HG02763 (cell line): ENCODE data around the gene CYB5B.
"Not testable (repeated sequence)": the region's sequence is repeated elsewhere in the genome, so short reads cannot be mapped to it uniquely, and the experiment has no call there.

Source experiments
- ATAC-seq: cut with Tn5 transposase; IDR thresholded peaks from one replicate; pipeline ENCODE4 v1.9.1; 2021; ENCODE audit warnings: mild to moderate bottlenecking, moderate library complexity; ENCODE audit not compliant: unreplicated experiment

The CYB5B gene

DNA sequence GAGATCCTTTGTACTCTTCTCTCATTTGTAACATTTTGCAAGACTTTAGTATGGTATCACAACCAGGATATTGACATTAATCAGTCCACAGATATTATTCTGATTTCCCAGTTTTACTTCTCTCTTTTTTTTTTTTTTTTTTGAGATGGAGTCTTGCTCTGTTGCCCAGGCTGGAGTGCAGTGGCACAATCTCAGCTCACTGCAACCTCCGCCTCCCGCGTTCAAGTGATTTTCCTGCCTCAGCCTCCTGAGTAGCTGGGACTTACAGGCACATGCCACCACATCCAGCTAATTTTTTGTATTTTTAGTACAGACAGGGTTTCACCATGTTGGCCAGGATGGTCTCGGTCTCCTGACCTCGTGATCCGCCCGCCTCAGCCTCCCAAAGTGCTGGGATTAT, 16.6 kb downstream of the CYB5B start:
- not testable (repeated sequence) for ATAC-seq

DNA sequence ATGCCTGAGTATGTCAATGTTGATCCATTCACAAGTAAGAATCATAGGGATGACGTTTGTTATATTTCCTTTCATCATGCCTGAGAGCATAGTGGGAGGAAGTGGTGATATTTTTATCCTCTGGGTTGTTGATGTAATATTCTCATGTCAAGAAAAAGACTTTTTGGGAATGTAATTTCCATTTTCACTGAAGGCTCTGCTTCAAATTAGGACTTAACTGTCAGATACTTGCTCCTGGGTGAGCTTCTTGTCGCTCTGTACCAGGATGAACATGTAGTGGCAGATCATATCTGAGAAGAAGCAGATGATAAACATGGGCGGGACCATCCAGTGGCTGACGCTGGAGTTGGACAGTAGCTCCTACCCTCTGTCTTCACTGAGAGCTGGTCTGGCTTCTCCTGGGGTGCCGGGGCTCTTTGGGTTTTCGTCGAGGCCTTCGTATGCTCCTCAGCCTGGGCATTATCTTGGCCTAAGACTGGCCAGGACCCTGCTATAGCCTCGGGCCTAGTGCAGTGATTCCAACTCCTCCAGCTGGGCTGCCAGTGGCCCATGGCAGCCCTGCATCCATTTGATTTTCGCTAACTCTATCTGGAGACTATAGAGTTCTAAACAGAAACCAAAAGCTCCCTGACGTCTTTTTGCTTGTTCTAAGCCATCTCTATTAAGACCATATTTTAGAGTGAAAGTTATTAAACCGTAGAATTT, 19.7 kb downstream of the CYB5B start:
- ATAC-seq, result no peak

DNA sequence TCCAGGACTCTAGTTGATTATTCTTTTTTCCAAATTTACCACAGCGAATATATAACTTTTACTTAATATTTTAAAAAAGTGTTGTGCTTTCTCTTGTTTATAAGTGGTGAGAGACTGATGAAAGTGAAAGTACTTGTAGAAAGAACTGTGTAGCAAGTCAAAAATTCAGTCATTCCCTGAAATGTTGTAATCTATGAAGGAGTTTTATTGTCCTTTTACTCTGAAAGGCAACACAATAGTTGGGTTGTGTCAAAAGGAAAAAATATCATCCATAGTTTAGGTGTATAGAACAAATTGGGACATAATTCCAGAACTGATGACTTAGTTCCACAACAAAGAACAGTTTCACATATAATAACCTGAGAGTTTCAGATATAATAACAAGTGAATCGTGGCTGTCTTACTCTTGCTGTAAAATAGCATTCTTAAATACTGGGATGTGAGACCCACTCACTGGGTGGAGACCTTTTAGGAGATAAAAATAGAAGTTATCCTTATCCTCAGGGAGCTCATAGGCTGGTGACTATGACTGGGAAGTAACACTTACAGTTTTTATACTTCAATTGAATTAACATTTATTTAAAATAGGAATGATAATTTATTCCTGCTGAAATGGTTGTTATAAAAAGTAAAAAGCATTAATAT, 20.6 kb downstream of the CYB5B start:
- ATAC-seq, result no peak

DNA sequence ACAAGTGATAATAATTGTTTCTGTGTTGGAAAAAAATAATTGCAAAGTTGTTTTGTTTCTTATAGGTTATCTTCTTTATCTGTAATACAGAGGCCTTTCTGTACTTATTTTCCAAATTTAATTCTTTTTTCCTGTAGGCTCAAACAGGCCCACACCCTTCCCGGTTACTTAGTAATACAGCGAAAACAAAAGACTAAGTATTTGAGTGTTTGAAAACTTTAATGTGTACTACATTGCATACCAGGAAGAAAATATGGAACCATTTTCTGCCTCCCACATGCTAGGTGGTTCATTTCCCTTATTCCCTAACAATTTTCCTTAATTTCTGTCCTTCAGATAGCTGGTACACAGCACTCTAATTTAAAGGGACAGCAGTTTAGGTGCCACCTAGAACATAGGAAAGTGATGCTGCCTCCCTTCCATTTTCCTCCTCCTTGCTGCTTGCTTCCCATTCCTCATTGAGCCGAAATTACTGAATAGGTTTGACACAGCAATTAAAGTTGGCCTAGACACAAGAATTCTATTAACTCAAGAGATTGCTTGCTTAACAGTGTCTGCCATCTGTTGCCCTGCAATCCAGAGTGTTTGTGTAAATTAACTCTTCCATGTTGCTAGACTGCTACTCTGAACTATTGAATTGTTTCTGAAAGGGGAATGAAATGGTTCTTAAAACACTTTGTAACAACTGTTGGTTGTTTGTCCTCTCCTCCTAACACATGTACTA, 24.2 kb downstream of the CYB5B start:
- no peak for ATAC-seq

DNA sequence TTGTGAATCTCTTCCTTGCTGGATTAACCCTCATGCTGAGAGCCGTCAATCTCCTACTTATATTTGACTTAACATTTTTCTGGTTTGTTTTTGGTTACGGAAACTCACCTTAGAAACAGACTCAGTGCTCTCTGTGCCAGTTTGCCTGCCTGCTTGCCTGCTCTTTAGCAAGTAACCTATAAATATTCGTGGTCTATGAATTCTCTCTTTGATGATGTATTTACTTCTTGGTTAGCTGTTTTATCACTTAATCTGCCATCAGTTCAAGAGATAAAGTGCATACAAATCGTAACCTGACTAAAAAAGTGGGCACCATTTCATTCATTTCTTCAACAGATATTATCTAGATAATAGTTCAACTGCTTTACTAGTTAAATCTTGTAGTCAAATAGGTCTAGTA, 26.7 kb downstream of the CYB5B start:
- no peak for ATAC-seq

DNA sequence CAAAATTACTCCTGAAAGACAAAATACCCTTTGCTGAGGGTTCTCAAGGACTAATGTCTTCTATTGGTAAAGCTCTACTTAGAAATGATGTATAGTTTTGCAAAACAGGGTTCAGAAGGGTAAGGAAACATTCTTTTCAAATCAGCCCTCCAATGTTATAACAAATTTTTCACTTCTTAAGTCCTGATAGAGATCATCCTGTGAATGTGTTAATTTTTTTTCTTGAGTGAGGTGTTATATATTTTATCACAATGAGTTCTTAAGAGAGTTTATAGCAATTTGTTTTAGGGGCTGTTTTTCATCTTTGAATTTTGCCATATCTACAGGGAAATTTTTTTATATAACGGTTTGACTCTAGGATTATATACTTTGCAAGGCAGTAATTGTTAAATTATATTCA, 29.5 kb downstream of the CYB5B start:
- no peak for ATAC-seq

DNA sequence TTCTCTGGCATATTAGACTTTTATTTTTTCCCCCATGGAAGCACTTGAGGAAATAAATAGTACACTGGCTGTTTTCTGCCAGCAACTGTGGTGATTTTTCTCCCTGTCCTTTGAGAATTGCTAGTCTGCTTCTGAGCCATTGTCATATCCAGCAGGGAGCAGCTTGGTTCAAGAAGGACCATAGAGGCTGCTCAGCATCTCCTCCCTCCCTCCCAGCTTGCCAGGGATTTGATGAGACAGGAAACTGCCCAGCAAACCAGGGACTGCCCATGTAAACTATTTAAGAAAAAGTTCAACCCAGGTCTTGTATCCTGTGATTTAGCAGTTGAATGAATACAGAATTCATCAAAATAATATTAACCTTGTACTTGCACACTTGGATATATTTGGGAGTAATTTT, 39.5 kb downstream of the CYB5B start:
- no peak for ATAC-seq

DNA sequence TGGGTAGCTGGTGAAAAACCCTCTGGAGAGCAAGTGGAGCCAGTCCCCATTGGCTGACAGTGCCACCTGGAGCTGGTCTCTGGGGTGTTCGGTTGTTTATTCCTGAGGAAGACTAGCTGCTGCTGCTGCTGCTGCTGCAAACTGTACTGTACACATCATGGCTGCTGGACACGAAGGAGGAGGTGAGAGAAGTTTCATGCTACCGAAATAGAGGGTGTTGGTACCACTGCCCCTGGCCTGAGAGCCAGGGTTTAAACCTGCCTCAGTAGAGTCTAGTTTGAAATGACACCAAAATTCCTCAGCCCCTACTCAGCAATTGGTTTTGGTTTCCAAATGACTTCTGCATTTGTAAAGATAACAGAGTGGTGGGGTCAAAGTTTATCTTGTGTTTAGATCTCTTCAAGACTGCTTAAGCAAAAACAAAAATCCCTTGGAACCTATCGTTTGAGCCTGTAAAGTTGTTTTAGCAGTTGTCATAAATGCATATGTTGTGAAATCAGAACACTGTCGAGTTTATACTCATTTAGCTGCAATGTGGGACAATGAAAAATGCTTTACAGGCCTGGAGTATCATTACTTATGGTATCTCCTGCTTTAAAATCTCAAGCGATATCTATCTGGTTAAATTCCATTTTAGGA, 40.8 kb downstream of the CYB5B start:
- peak; percentile 30 for ATAC-seq

DNA sequence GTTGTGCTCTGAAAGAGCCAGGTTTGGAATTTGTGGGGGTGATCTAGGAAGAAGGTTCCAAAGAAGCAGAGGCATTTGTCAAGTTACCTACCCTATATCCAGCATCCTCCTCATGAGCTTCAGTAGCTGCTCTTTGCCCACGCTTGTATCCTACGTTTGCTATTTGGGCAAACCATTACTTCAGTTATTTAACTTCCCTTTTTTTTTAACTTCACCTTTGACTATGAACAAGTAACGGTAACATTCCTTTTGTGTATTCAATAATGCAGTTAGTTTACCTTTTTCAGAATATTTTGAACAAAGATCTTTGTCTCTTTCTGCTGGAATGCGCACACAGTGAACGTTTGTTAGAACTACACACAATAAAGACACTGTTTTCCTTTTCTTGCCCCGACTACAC, 41.5 kb downstream of the CYB5B start:
- ATAC-seq, result no peak

DNA sequence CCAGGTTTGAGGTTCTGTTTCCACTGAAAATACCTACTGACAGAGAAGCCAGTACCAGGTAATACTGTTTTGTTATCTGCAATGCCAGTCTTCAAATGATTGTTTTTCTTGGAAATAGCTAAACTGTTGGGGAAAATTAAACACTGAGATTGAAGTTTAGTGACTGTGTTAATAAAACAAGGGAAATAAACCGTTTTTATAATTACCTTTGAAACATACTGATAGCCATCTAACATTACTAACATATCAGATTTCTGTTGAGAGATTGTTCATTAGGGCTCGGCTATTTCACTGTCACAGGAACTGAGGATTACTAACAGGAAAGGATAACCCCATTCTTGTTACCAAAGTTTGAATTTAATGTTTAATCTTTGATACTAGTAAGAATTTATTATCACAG, 42.1 kb downstream of the CYB5B start:
- no peak for ATAC-seq

DNA sequence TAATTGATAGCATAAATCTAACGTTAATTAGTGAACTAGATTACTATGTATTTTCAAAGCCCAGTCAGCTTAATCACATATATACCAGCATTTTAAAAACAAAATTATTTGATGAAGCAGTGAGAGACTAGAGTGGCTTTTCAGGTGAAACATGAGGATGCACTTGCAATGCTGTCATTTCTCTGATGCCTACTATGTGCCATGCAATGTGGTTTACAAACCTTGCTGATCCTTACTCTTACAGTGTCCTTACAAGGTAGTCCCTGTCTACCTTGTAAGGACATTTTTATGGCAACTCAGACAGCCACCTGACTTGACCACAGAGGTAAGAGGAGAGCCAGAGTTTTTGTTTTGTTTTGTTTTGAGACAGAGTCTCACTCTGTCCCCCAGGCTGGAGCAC, 42.7 kb downstream of the CYB5B start:
- no peak for ATAC-seq

DNA sequence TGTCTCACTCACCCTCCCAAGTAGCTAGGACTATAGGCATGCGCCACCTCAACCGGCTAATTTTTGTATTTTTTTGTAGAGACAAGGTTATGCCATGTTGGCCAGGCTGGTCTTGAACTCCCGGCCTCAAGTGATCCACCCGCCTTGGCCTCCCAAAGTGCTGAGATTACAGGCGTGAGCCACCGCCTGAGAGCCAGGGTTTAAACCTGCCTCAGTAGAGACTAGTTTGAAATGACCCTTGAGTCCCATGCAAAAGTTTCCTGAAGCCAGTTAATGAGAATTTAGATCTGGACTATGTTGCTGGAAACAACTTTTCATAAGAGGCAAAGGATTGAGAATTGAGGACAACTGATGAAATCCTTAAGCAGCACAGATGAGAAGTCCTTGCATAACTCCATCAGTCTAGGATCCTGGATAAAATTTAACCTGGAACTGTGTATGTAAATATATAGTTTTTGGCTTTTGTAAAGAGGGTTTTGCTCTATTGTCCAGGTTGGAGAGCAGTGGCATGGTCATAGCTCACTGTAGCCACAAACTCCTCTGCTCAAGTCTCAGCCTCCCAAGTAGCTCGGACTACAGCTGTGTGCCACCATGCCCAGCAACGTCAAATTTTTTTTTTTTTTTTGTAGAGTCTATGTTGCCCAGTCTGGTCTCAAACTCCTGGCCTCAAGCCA, 43.2 kb downstream of the CYB5B start:
- no peak for ATAC-seq

DNA sequence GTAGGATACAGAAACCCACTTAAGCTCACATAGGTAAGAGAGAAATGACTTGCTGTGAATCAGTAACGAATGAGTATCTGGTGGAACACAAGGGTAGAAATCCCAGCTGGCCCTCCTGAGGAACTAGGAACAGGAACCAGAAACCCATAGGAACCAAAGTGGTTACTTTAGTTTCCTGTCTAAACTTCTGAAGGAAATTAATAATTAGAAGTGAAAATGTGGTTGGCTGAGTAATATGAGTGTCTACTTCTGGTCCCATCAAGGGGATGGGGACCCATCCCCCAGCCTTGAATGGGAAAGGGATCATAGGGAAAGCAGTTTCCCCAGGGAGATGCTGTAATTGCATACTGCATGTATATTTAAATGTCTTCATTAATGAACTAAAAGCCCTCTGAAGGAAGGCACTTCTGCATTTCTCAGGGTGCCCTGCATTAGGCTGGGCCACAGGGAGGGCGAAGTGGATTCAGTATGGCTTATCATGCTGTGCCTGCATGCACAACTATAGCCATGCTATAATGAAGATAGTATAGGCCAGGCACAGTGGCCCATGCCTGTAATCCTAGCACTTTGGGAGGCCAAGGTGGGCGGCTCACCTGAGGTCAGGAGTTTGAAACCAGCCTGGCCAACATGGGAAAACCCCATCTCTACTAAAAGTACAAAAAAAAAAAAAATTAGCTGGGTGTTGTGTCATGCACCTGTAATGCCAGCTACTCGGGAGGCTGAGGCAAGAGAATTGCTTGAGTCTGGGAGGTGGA, 45.6 kb downstream of the CYB5B start:
- ATAC-seq, result peak; percentile 45

DNA sequence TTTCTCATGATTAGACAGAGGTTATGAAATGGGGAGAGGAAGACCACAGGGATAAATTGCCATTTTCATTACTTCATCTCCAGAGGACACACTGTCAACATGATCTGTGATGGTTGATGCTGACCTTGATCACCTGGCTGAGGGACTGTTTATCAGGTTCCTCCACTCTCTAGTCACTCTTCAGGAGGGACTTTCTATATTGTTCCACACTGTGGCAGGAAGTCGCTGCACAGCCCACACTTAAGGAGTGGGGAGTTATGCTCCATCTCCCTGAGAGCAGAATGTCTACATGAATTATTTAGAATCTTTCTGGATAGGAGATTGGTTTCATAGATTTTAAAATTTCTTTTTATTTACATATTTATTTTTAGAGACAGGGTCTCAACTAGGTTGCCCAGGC, 46.7 kb downstream of the CYB5B start:
- ATAC-seq, result no peak

DNA sequence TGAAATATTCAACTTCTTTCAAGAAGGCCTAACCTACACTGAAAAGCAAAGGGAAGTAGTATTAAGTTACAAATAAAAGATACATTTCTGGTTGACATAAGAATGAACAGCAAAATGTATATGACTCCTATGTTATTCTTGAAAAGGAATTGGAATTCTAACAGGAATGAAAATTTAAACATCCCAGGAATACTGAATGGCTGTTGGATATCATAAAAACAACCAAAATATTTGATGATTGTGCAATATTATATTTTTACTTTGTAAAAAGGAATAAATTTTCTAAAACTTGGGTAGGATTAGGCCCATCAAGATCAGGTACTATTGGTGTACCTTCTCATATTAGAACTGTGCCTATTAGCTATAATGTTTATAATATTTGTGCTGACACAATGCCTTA, 50.0 kb downstream of the CYB5B start:
- ATAC-seq, result no peak

DNA sequence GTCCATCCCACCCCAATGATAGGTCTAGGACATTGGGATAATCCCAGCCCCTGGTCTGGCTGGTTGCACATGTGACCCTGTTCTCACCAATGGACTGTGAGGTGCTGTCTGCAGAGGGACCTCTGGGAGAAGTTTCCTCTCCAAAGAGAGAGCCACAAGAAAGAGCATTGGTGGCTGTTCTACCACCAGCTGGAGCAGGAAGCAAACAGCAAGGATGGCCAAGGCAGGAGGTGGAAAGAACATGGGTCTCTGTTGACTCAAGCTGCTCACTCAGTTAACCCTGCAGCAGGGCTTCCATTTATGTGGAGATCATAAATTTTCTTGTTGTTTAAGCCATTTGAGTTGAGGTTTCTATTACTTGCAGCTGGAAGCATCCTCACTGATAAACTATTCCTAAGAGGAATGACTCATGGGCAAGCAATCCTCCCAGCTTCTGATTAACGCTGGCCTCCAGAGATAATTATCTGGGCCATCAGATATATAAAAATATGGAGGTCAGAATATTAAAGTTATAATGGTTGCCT, 52.6 kb downstream of the CYB5B start:
- no peak for ATAC-seq

DNA sequence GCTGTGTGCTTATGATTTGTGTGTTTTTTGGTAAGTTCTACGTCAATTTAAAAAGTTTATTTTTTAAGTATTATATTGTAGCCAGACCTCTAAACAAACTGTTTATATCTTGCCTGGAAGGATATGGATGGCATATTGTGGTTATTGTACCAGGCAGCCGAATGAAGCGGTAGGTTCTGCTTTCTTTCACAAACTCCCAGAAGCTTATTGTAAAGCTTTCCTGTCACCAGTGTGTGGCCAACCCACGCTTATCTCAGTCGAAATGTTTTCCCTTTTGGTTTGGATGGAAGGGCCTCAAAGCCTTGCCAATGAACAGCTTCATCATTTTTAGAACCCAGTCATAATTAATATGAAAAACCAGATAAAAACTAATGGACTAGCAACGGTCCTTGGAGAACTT, 53.1 kb downstream of the CYB5B start:
- ATAC-seq, result no peak

DNA sequence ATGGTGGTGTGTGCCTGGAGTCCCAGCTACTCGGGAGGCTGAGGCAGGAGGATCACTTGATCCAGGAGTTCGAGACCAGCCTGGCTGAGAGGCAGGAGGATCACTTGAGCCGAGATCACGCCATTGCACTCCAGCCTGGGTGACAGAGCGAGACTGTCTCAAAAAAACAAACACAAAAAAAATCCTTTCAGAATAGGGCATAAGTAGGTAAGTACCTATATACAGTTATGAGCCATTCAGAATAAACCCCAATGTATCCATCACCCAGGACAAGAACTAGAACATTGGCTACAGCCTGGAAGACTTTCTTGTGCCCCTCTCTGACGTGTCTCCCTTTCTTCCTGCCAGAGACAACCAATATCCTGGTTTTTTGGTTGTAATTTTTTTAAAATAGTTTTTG, 54.3 kb downstream of the CYB5B start:
- ATAC-seq, result no peak

DNA sequence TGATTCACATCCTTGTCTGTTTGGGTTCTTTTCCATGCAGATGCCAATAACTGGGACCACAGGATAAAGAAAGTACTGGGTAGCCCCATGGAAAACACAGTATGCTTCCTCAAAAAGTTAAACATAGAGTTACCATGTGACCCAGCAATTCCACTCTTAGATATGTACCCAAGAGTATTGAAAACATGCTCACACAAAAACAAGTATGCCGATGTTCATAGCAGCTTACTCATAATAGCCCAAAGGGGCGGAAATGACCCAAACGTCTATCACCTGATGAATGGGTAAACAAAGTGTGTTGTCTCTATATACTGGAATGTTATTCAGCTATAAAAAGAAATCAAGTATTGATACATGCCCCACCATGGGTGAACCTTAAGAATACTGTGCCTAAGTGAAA, 55.4 kb downstream of the CYB5B start:
- no peak for ATAC-seq

DNA sequence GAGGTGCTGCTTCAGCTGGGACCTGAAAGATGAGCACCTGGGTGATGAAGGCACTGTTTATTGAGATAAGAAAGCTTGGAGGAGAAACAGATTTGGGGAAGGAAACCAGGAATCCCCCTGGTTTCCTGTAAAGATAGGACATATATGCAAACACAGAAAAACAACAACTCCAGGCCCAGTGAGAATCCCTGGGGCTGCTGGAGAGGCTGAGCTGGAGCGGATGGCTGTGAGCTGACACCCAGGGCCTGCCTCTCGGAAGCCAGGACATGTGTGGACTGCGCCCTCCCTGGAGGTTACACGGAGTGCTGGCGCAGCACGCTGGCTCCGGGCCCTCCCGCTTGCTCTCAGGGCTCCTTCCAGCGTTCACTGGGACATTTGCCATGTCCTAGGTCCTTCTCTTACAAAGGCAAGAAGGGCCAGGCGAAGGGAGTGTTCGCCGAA, 57.5 kb downstream of the CYB5B start:
- no peak for ATAC-seq
